Activated naive CD8-positive, alpha-beta T cell treated with anti-CD3 and anti-CD28 coated beads, Interleukin-2, amount 10 ng/mL, durations not matched to agents 7 days and 5 days (primary cell): ENCODE data around the gene EHBP1. TPM values are rescaled to one million over a fixed set of nuclear protein-coding genes. Genes with fewer than 3 reads are reported as not detected.

Source experiments
- ATAC-seq: fragments of 150-1000 bp; cut with Tn5 transposase; one replicate; pipeline ENCODE4 v1.10.0; 2021; ENCODE audit warnings: low read depth, moderate library complexity
- POLR2A ChIA-PET: fragments of 350-600 bp; sonication (Branson Sonifier 250); formaldehyde crosslinking; loops from one replicate; lab custom pipeline; 2021; ENCODE audit warnings: antibody characterized with exemption; lab: Charles Lee
- DNase-seq: peaks from one replicate; pipeline ENCODE4 v3.0.0; 2021
- H3K27ac Mint-ChIP-seq: one replicate; pipeline ENCODE4 v1.8.0; 2022; ENCODE audit warnings: mild to moderate bottlenecking, mixed read lengths
- H3K27me3 Mint-ChIP-seq: one replicate; pipeline ENCODE4 v1.8.0; 2022; ENCODE audit warnings: mild to moderate bottlenecking, moderate library complexity, mixed read lengths
- H3K36me3 Mint-ChIP-seq: one replicate; pipeline ENCODE4 v1.8.0; 2021; ENCODE audit warnings: mild to moderate bottlenecking, mixed read lengths
- H3K4me1 Mint-ChIP-seq: one replicate; pipeline ENCODE4 v1.8.0; 2021; ENCODE audit warnings: mixed read lengths
- H3K4me3 Mint-ChIP-seq: one replicate; pipeline ENCODE4 v1.8.0; 2022; ENCODE audit warnings: mild to moderate bottlenecking, moderate library complexity, mixed read lengths
- H3K9me3 Mint-ChIP-seq: one replicate; pipeline ENCODE4 v1.8.0; 2021; ENCODE audit warnings: mixed read lengths
- total RNA-seq, 2 experiments: library from RNA; stranded (reverse); gene quantifications; one replicate each; pipeline ENCODE4 v1.2.3, GENCODE V29; 2021

Gene EHBP1
- total RNA-seq = 10 to 100 TPM; 25.2 to 27.2 TPM

GRCh38 chr2:62705007-62705829, at the start of gene EHBP1:
Gene EHBP1 (plus strand): TSS chr2:62705713. CDS start chr2:62707192, 1,479 bp downstream.
- ATAC-seq (peak; percentile 94), DNase-seq (peak; percentile 99)
- H3K4me1 Mint-ChIP-seq = peaks cover 26% of the 10 kb centered on the region
- POLR2A ChIA-PET = interaction anchor here (0.5 to 1.1 kb wide), 4 partner anchors 94 to 883 kb away, joined by 3 to 7 read pairs (median 4); partner anchors contain the start of gene WDPCP
- H3K27ac Mint-ChIP-seq = peak within 1 kb of the TSS; percentile 81
- peaks cover 6% of the 10 kb centered on the region for H3K9me3 Mint-ChIP-seq
- H3K4me3 Mint-ChIP-seq = peak within 1 kb of the TSS; percentile 85
- H3K27me3 Mint-ChIP-seq = peaks cover 16% of the 10 kb centered on the region
- H3K36me3 Mint-ChIP-seq = peaks cover 15% of the 10 kb centered on the region

GRCh38 chr2:62657783-62658182, 47.7 kb upstream of the EHBP1 start:
- Mint-ChIP-seq H3K36me3 (no peaks in the 10 kb centered on the region), H3K4me1 (no peaks in the 10 kb centered on the region), H3K27me3 (no peaks in the 10 kb centered on the region), H3K9me3 (peaks cover 3% of the 10 kb centered on the region), H3K27ac (no peak overlapping the region), H3K4me3 (no peak overlapping the region)
- POLR2A ChIA-PET = no interaction called here
- DNase-seq (no peak), ATAC-seq (no peak)

- POLR2A ChIA-PET = no interaction called here
- H3K4me3 Mint-ChIP-seq = no peak overlapping the region
- H3K27me3 Mint-ChIP-seq = no peaks in the 10 kb centered on the region
Observed at GRCh38 chr2:62658891-62659290, 46.6 kb upstream of the EHBP1 start.

GRCh38 chr2:62660087-62660486, 45.4 kb upstream of the EHBP1 start:
- peaks cover 2% of the 10 kb centered on the region for H3K9me3 Mint-ChIP-seq
- no peak for DNase-seq
- POLR2A ChIA-PET = no interaction called here
- no peaks in the 10 kb centered on the region for H3K4me1 Mint-ChIP-seq
- H3K4me3 Mint-ChIP-seq = no peak overlapping the region
- ATAC-seq = no peak
- no peaks in the 10 kb centered on the region for H3K27me3 Mint-ChIP-seq
- no peaks in the 10 kb centered on the region for H3K36me3 Mint-ChIP-seq
- no peak overlapping the region for H3K27ac Mint-ChIP-seq

More at GRCh38 chr2:62658891-62659290, 46.6 kb upstream of the EHBP1 start:
- Mint-ChIP-seq H3K36me3 (no peaks in the 10 kb centered on the region), H3K27ac (no peak overlapping the region), H3K9me3 (peaks cover 2% of the 10 kb centered on the region), H3K4me1 (no peaks in the 10 kb centered on the region)
- ATAC-seq (no peak), DNase-seq (no peak)

- DNase-seq (no peak), ATAC-seq (no peak)
- Mint-ChIP-seq H3K4me1 (no peaks in the 10 kb centered on the region), H3K4me3 (no peak overlapping the region), H3K36me3 (no peaks in the 10 kb centered on the region), H3K27me3 (no peaks in the 10 kb centered on the region), H3K9me3 (peaks cover 2% of the 10 kb centered on the region), H3K27ac (no peak overlapping the region)
- POLR2A ChIA-PET = no interaction called here
Observed at GRCh38 chr2:62660582-62661262, 44.8 kb upstream of the EHBP1 start.

GRCh38 chr2:62661263-62661635, 44.3 kb upstream of the EHBP1 start:
- Mint-ChIP-seq H3K27ac (no peak overlapping the region), H3K9me3 (no peaks in the 10 kb centered on the region), H3K4me1 (no peaks in the 10 kb centered on the region), H3K27me3 (no peaks in the 10 kb centered on the region), H3K36me3 (no peaks in the 10 kb centered on the region), H3K4me3 (no peak overlapping the region)
- ATAC-seq (no peak), DNase-seq (no peak)
- POLR2A ChIA-PET = no interaction called here

- H3K27me3 Mint-ChIP-seq = no peaks in the 10 kb centered on the region
- no peaks in the 10 kb centered on the region for H3K36me3 Mint-ChIP-seq
- no peak overlapping the region for H3K27ac Mint-ChIP-seq
- POLR2A ChIA-PET = no interaction called here
- H3K4me3 Mint-ChIP-seq = no peak overlapping the region
- no peaks in the 10 kb centered on the region for H3K9me3 Mint-ChIP-seq
- ATAC-seq = no peak
- H3K4me1 Mint-ChIP-seq = no peaks in the 10 kb centered on the region
- no peak for DNase-seq
Observed at GRCh38 chr2:62662131-62662530, 43.4 kb upstream of the EHBP1 start.

GRCh38 chr2:62662554-62662953, 43.0 kb upstream of the EHBP1 start:
- Mint-ChIP-seq H3K9me3 (no peaks in the 10 kb centered on the region), H3K4me1 (no peaks in the 10 kb centered on the region), H3K27me3 (no peaks in the 10 kb centered on the region), H3K36me3 (no peaks in the 10 kb centered on the region), H3K27ac (no peak overlapping the region), H3K4me3 (no peak overlapping the region)
- ATAC-seq (no peak), DNase-seq (no peak)
- POLR2A ChIA-PET = no interaction called here

GRCh38 chr2:62663411-62663810, 42.1 kb upstream of the EHBP1 start:
- Mint-ChIP-seq H3K27ac (no peak overlapping the region), H3K36me3 (no peaks in the 10 kb centered on the region), H3K9me3 (no peaks in the 10 kb centered on the region), H3K27me3 (no peaks in the 10 kb centered on the region), H3K4me3 (no peak overlapping the region), H3K4me1 (no peaks in the 10 kb centered on the region)
- ATAC-seq = no peak
- POLR2A ChIA-PET = no interaction called here
- no peak for DNase-seq

GRCh38 chr2:62663920-62664795, 41.4 kb upstream of the EHBP1 start:
- Mint-ChIP-seq H3K4me3 (no peak overlapping the region), H3K27me3 (no peaks in the 10 kb centered on the region), H3K4me1 (no peaks in the 10 kb centered on the region), H3K36me3 (no peaks in the 10 kb centered on the region), H3K27ac (no peak overlapping the region), H3K9me3 (no peaks in the 10 kb centered on the region)
- DNase-seq (no peak), ATAC-seq (no peak)
- POLR2A ChIA-PET = no interaction called here

- no peak overlapping the region for H3K4me3 Mint-ChIP-seq
- no peak for DNase-seq
- H3K27me3 Mint-ChIP-seq = no peaks in the 10 kb centered on the region
- no peaks in the 10 kb centered on the region for H3K4me1 Mint-ChIP-seq
- no peaks in the 10 kb centered on the region for H3K9me3 Mint-ChIP-seq
- no peak for ATAC-seq
- POLR2A ChIA-PET = no interaction called here
- H3K27ac Mint-ChIP-seq = no peak overlapping the region
- H3K36me3 Mint-ChIP-seq = no peaks in the 10 kb centered on the region
Observed at GRCh38 chr2:62665446-62665845, 40.1 kb upstream of the EHBP1 start.

- POLR2A ChIA-PET = no interaction called here
- H3K4me3 Mint-ChIP-seq = no peak overlapping the region
- H3K27ac Mint-ChIP-seq = no peak overlapping the region
- H3K9me3 Mint-ChIP-seq = no peaks in the 10 kb centered on the region
- no peak for ATAC-seq
- DNase-seq = no peak
- no peaks in the 10 kb centered on the region for H3K36me3 Mint-ChIP-seq
- H3K27me3 Mint-ChIP-seq = no peaks in the 10 kb centered on the region
- no peaks in the 10 kb centered on the region for H3K4me1 Mint-ChIP-seq
Observed at GRCh38 chr2:62669180-62669579, 36.3 kb upstream of the EHBP1 start.

GRCh38 chr2:62672601-62673000, 32.9 kb upstream of the EHBP1 start:
- H3K4me3 Mint-ChIP-seq = no peak overlapping the region
- ATAC-seq = no peak
- H3K36me3 Mint-ChIP-seq = no peaks in the 10 kb centered on the region
- H3K27me3 Mint-ChIP-seq = no peaks in the 10 kb centered on the region
- H3K4me1 Mint-ChIP-seq = no peaks in the 10 kb centered on the region
- H3K9me3 Mint-ChIP-seq = no peaks in the 10 kb centered on the region
- H3K27ac Mint-ChIP-seq = no peak overlapping the region
- POLR2A ChIA-PET = no interaction called here
- DNase-seq = no peak
